CD4-positive, alpha-beta T cell (primary cell): Measurements from ENCODE around the gene TGM3. TPM values are rescaled to one million over a fixed set of nuclear protein-coding genes. Genes with fewer than 3 reads are reported as not detected.

ENCODE experiments used
- ATAC-seq: fragments of 200-7000 bp; cut with Tn5 transposase; one replicate; pipeline ENCODE4 v1.10.0; 2022; ENCODE audit warnings: mild to moderate bottlenecking; ENCODE audit not compliant: poor library complexity
- CTCF ChIA-PET: fragments of 350-600 bp; sonication (Branson Sonifier 250); formaldehyde crosslinking; loops from one replicate; lab custom pipeline; 2021; ENCODE audit warnings: antibody characterized with exemption, inconsistent platforms; lab: Charles Lee
- POLR2A ChIA-PET: fragments of 350-600 bp; sonication (Branson Sonifier 250); formaldehyde crosslinking; loops from one replicate; lab custom pipeline; 2021; ENCODE audit warnings: antibody characterized with exemption, inconsistent platforms; lab: Charles Lee
- DNase-seq, 14 experiments: peaks; one replicate each; pipeline ENCODE4 v3.0.0-alpha.2; 2013 to 2020; ENCODE audit warnings: mixed read lengths in 2 of 14
- H3K27ac ChIP-seq, 2 donors: one replicate each; pipeline versions ENCODE4 v1.5.1 to v1.7.0; 2013; ENCODE audit warnings: low read length in 2 of 2, low read depth in 1 of 2, mild to moderate bottlenecking in 1 of 2
- H3K27me3 ChIP-seq, 2 experiments: 1 replicate in 1 of 2; 2 replicates in 1 of 2; pipeline versions ENCODE4 v1.6.1 to v1.7.0; 2013; ENCODE audit warnings: low read length in 2 of 2, control low read depth in 1 of 2, mild to moderate bottlenecking in 1 of 2, moderate library complexity in 1 of 2; ENCODE audit not compliant: insufficient read depth in 2 of 2, control insufficient read depth in 1 of 2
- H3K36me3 ChIP-seq: one replicate; pipeline ENCODE4 v1.6.1; 2013; ENCODE audit warnings: low read length, control low read depth; ENCODE audit not compliant: insufficient read depth
- H3K4me1 ChIP-seq: one replicate; pipeline ENCODE4 v1.6.1; 2013; ENCODE audit warnings: low read length, control low read depth; ENCODE audit not compliant: insufficient read depth
- H3K4me3 ChIP-seq: one replicate; pipeline ENCODE4 v1.5.1; 2013; ENCODE audit warnings: mild to moderate bottlenecking, low read length, moderate library complexity
- H3K9me3 ChIP-seq, 2 experiments: 1 replicate in 1 of 2; 2 replicates in 1 of 2; pipeline versions ENCODE4 v1.6.1 to v1.7.0; 2013; ENCODE audit warnings: low read length in 2 of 2, mild to moderate bottlenecking in 2 of 2, control low read depth in 1 of 2, moderate library complexity in 1 of 2; ENCODE audit not compliant: control insufficient read depth in 1 of 2, insufficient read depth in 1 of 2
- H3K27ac Mint-ChIP-seq: one replicate; pipeline ENCODE4 v1.8.0; 2020; ENCODE audit warnings: mixed read lengths
- H3K27me3 Mint-ChIP-seq: one replicate; pipeline ENCODE4 v1.8.0; 2021; ENCODE audit warnings: mixed read lengths
- H3K36me3 Mint-ChIP-seq: one replicate; pipeline ENCODE4 v1.8.0; 2021; ENCODE audit warnings: low read depth, mixed read lengths
- H3K4me1 Mint-ChIP-seq: one replicate; pipeline ENCODE4 v1.8.0; 2021; ENCODE audit warnings: low read depth, mixed read lengths
- H3K4me3 Mint-ChIP-seq: one replicate; pipeline ENCODE4 v1.8.0; 2020; ENCODE audit warnings: mild to moderate bottlenecking, mixed read lengths
- H3K9me3 Mint-ChIP-seq: one replicate; pipeline ENCODE4 v1.8.0; 2020; ENCODE audit warnings: mixed read lengths
- intact Hi-C, 2 experiments: fragments of 100-400 bp; cut with DNase I in 1 of 2; cut with micrococcal nuclease in 1 of 2; formaldehyde crosslinking; loops; one replicate each; pipeline versions ENCODE4 v1.15.1 to v1.9.0; 2023 to 2025; cut with DNase I, micrococcal nuclease
- total RNA-seq, 174 experiments: library from RNA in 2 of 174; stranded (reverse) in 2 of 174; gene quantifications; one replicate each; pipeline ENCODE4 v1.2.3 and lab custom pipeline; 2021 to 2026
- TF ChIP-seq, protein P1 (sequence below): fragments of 200-600 bp; IDR thresholded peaks from one replicate; pipeline ENCODE4 v1.8.0; 2022; ENCODE audit warnings: antibody characterized with exemption, mild to moderate bottlenecking

The TGM3 gene
- total RNA-seq, 2 experiments from 2014 or later, result not detected

GRCh38 chr20:2327620-2328555 is 32.1 kb downstream of the TGM3 start:
- ChIA-PET POLR2A (no interaction called here), CTCF (no interaction called here)
- H3K27me3 ChIP-seq, result peaks cover 0 to 4% of the 10 kb centered on the region in 2 experiments
- no peak overlapping the region for H3K27ac ChIP-seq
- Mint-ChIP-seq H3K9me3 (no peaks in the 10 kb centered on the region), H3K4me1 (no peaks in the 10 kb centered on the region), H3K27me3 (peaks cover 27% of the 10 kb centered on the region), H3K36me3 (no peaks in the 10 kb centered on the region), H3K4me3 (no peak overlapping the region), H3K27ac (no peak overlapping the region)
- ATAC-seq (no peak), DNase-seq (no peak)
- no peak overlapping the region for H3K4me3 ChIP-seq
- no peaks in the 10 kb centered on the region for H3K4me1 ChIP-seq
- intact Hi-C loops, result no loop called here
- H3K9me3 ChIP-seq, result no peaks in the 10 kb centered on the region
- TF ChIP-seq, protein P1, sequence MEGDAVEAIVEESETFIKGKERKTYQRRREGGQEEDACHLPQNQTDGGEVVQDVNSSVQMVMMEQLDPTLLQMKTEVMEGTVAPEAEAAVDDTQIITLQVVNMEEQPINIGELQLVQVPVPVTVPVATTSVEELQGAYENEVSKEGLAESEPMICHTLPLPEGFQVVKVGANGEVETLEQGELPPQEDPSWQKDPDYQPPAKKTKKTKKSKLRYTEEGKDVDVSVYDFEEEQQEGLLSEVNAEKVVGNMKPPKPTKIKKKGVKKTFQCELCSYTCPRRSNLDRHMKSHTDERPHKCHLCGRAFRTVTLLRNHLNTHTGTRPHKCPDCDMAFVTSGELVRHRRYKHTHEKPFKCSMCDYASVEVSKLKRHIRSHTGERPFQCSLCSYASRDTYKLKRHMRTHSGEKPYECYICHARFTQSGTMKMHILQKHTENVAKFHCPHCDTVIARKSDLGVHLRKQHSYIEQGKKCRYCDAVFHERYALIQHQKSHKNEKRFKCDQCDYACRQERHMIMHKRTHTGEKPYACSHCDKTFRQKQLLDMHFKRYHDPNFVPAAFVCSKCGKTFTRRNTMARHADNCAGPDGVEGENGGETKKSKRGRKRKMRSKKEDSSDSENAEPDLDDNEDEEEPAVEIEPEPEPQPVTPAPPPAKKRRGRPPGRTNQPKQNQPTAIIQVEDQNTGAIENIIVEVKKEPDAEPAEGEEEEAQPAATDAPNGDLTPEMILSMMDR, result no peak
- H3K36me3 ChIP-seq, result no peaks in the 10 kb centered on the region

- ATAC-seq (no peak), DNase-seq (no peak)
- no peaks in the 10 kb centered on the region for H3K9me3 ChIP-seq
- Mint-ChIP-seq H3K4me1 (no peaks in the 10 kb centered on the region), H3K4me3 (no peak overlapping the region), H3K27ac (no peak overlapping the region), H3K27me3 (peaks cover 27% of the 10 kb centered on the region), H3K36me3 (no peaks in the 10 kb centered on the region), H3K9me3 (no peaks in the 10 kb centered on the region)
- peaks cover 0 to 3% of the 10 kb centered on the region in 2 experiments for H3K27me3 ChIP-seq
- TF ChIP-seq, protein P1, result no peak
- ChIA-PET CTCF (no interaction called here), POLR2A (no interaction called here)
- H3K36me3 ChIP-seq, result no peaks in the 10 kb centered on the region
- intact Hi-C loops, result no loop called here
- H3K4me1 ChIP-seq, result no peaks in the 10 kb centered on the region
- H3K27ac ChIP-seq, result no peak overlapping the region
- no peak overlapping the region for H3K4me3 ChIP-seq
These were observed 33.5 kb downstream of the TGM3 start for GRCh38 chr20:2329286-2329685.

GRCh38 chr20:2330090-2330695 is 34.4 kb downstream of the TGM3 start:
- CTCF ChIA-PET, result no interaction called here
- peaks cover 22% of the 10 kb centered on the region for H3K27me3 Mint-ChIP-seq
- H3K4me1 ChIP-seq, result no peaks in the 10 kb centered on the region
- TF ChIP-seq, protein P1, result no peak
- H3K27ac ChIP-seq, result no peak overlapping the region
- ATAC-seq (no peak), DNase-seq (no peak)
- no peaks in the 10 kb centered on the region for H3K36me3 ChIP-seq
- no peak overlapping the region for H3K4me3 ChIP-seq
- intact Hi-C loops, result no loop called here
- H3K9me3 Mint-ChIP-seq, result no peaks in the 10 kb centered on the region
- no peaks in the 10 kb centered on the region for H3K36me3 Mint-ChIP-seq
- no peaks in the 10 kb centered on the region for H3K9me3 ChIP-seq
- no peaks in the 10 kb centered on the region for H3K27me3 ChIP-seq
- POLR2A ChIA-PET, result no interaction called here
- no peak overlapping the region for H3K4me3 Mint-ChIP-seq
- no peak overlapping the region for H3K27ac Mint-ChIP-seq
- no peaks in the 10 kb centered on the region for H3K4me1 Mint-ChIP-seq
